GM12873 (cell line): ENCODE measurements around the gene RTF1.

Source experiments
- CTCF ChIP-seq: IDR thresholded peaks from 2 replicates; pipeline ENCODE4 v1.5.1; 2012; ENCODE audit warnings: low read depth, mild to moderate bottlenecking, moderate library complexity, low read length, control low read depth; ENCODE audit not compliant: insufficient read depth; ENCODE audit errors: missing control alignments

The RTF1 gene

GRCh38 chr15:41445399-41445798 lies 28.5 kb downstream of the RTF1 start:
- TF ChIP-seq CTCF: no peak

GRCh38 chr15:41462084-41462795 lies 45.3 kb downstream of the RTF1 start:
- TF ChIP-seq CTCF: no peak

- TF ChIP-seq CTCF: no peak
These were observed 48.1 kb downstream of the RTF1 start for GRCh38 chr15:41464889-41465580.

GRCh38 chr15:41465822-41466421 lies 49.0 kb downstream of the RTF1 start:
- TF ChIP-seq CTCF: peak; percentile 98

- no peak for TF ChIP-seq CTCF
These were observed 49.8 kb downstream of the RTF1 start for GRCh38 chr15:41466711-41467110.

- no peak for TF ChIP-seq CTCF
These were observed 56.5 kb downstream of the RTF1 start for GRCh38 chr15:41473418-41473817.

- TF ChIP-seq CTCF: no peak
These were observed 57.5 kb downstream of the RTF1 start for GRCh38 chr15:41474436-41474835.
